GM21717 (cell line): ENCODE measurements around the gene AP3B1.
"Not testable (repeated sequence)": the region's sequence is repeated elsewhere in the genome, so short reads cannot be mapped to it uniquely, and the experiment has no call there.

ENCODE experiments used
- ATAC-seq: cut with Tn5 transposase; IDR thresholded peaks from one replicate; pipeline ENCODE4 v1.9.1; 2021; ENCODE audit warnings: mild to moderate bottlenecking, moderate library complexity; ENCODE audit not compliant: unreplicated experiment

The AP3B1 gene

DNA sequence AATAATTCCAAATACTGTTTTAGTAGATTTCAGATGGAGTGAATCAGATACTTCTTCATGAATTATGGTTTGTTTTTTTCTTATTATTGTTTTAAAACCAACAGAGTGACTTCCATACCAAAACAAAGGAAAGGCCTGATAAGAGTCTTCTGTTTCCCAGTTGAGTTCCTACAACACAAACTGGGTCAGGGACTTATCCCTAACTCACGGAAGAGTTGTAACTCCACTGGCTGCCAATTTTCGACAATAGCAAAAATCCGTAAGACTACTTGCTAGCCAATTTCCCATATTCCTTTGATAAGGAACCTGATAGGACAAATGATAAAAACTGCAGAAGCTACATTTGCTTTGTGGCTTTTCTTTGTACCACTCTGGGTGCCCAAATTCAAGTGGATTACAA is 219.2 kb downstream of the AP3B1 start:
- no peak for ATAC-seq

GRCh38 chr5:78070691-78071090 is 223.8 kb downstream of the AP3B1 start:
- not testable (repeated sequence) for ATAC-seq

DNA sequence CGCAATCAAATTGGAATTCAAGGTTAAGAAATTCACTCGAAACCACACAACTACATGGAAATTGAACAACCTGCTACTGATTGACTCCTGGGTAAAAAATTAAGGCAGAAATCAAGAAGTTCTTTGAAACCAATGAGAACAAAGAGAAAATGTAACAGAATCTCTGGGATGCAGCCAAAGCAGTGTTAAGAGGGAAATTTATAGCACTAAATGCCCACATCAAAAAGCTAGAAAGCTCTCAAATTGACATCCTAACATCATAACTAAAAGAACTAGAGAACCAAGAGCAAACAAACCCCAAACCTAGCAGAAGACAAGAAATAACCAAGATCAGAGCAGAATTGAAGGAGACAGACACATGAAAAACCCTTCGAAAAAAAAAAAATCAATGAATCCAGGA is 226.9 kb downstream of the AP3B1 start:
- ATAC-seq: not testable (repeated sequence)

DNA sequence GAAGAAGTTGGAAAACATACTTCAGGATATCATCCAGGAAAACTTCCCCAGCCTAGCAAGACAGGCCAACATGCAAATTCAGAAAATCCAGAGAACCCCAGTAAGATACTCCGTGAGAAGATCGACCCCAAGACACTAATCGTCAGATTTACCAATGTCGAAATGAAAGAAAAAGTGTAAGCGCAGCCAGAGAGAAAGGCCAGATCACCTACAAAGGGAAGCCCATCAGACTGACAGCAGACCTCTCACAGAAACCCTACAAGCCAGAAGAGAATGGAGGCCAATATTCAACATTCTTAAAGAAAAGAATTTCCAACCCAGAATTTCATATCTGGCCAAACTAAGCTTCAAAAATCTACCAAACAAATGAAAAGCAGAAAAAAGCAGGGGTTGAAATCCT is 227.8 kb downstream of the AP3B1 start:
- not testable (repeated sequence) for ATAC-seq

GRCh38 chr5:78065663-78066062 is 228.8 kb downstream of the AP3B1 start:
- no peak for ATAC-seq

- no peak for ATAC-seq
Measured at GRCh38 chr5:78064941-78065472, 229.5 kb downstream of the AP3B1 start.

- no peak for ATAC-seq
Measured at GRCh38 chr5:78063495-78063894, 231.0 kb downstream of the AP3B1 start.

- no peak for ATAC-seq
Measured at GRCh38 chr5:78062645-78063044, 231.9 kb downstream of the AP3B1 start.

- no peak for ATAC-seq
Measured at GRCh38 chr5:78060421-78060820, 234.1 kb downstream of the AP3B1 start.

DNA sequence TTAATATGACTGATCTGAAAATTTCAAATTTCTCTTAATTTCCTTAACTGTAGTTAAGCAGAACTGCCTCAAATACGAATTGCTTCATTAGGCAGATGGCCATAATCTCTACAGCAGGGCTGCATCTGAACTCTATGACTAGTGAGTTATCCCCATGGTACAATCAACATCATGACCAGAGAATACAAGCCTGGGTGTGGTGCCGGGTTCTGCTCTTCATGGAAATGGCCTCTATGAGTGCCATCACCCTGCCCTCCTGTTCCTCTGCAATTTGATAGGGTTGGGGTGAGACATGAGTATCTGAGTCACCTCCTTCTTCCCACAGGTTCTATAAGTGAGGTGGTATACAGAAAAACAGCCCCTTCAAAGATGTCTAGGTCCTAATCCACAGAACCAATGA is 235.9 kb downstream of the AP3B1 start:
- no peak for ATAC-seq

DNA sequence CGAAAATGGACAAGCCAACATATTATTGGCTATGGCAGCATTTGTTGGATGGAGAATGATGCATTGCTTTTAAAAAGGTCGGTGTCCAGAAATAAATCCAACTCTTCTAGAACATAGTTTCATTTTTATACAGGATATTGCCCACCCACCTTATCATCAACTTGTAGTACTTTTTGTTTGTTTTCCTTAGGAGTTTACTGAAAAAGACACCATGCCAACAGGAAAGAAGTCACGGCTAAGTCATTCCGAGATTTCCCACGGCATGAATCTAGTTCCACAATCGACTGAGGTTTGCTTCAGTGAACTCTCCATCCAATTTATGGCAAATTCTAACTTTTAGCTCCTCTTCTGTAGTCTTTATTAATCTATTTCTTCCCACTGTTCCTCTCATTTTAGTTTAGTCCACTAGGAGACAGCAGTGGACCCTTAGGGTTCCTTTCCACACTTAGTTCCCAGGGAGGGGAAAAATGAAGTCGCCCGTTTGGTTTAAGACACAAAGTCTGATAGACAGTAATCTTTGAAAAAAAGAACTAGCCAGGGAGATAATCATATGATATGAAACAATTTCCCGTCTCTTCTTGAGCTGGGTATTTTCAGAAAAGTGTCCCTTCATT is 237.5 kb downstream of the AP3B1 start:
- ATAC-seq: no peak

DNA sequence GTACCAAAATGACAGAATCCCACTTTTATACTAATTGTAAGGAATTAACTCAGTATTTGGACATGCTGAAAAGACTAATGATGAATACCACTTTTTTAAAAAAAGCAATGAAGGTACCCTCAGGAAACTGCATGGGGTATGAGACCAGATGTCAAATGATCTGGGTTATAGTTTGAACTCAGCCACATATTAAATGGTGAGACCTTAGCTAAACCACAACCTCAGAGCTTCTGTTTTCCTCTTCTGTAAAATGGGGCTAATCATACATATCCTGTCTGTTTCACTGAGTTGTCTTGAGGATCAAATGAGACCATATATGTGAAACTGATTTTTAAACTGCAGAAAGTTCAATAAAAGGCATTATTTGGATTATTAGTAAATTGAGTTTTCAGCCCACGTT is 238.4 kb downstream of the AP3B1 start:
- ATAC-seq: no peak

- ATAC-seq: no peak
Measured at GRCh38 chr5:78050888-78051287, 243.6 kb downstream of the AP3B1 start.

DNA sequence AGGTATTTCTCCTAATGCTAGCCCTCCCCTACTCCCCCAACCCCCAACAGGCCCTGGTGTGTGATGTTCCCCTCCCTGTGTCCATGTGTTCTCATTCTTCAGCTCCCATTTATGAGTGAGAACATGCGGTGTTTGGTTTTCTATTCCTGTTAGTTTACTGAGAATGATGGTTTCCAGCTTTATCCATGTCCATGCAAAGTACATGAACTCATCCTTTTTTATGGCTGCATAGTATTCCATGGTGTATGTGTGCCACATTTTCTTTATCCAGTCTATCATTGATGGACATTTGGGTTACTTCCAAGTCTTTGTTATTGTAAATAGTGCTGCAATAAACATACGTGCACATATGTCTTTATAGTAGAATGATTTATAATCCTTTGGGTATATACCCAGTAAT is 247.7 kb downstream of the AP3B1 start:
- ATAC-seq: not testable (repeated sequence)

GRCh38 chr5:78046006-78046405 is 248.5 kb downstream of the AP3B1 start:
- no peak for ATAC-seq

DNA sequence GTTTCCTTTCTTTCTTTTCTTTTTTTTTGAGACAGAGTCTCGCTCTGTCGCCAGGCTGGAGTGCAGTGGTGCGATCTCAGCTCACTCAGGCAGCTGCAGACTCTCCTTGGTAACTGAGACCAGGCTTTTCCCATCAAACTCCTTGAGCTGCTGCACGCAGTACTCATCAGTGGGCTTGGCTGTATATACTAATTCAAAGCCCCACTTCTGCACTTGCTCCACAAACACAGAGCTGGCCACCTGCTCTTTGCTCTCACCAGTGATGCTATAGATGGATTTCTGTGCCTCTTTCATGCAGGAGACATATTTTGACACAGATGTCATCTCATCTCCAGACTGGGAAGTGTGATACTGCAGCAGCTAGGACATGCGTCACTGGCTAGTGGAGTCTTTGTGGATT is 252.7 kb downstream of the AP3B1 start:
- no peak for ATAC-seq

GRCh38 chr5:78025540-78025939 is 269.0 kb downstream of the AP3B1 start:
- ATAC-seq: no peak

DNA sequence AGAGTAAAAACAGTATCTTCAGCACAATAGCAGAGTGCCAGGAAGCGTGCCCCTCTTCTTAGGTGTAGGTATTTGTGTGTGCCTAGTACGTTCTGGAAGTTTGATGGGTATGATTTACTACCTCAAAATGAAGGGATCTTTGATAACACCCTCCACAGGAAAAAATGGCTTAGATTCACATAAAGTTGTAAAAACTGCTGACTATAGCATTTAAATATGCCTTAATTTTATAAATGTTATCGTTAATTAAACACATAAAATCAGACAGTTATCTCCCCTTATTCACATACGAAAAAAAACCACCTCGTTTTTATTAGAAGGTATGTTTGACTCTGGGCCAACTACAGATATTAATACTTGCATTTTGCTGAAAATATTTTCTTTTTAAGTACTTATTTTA is 274.8 kb downstream of the AP3B1 start:
- no peak for ATAC-seq

DNA sequence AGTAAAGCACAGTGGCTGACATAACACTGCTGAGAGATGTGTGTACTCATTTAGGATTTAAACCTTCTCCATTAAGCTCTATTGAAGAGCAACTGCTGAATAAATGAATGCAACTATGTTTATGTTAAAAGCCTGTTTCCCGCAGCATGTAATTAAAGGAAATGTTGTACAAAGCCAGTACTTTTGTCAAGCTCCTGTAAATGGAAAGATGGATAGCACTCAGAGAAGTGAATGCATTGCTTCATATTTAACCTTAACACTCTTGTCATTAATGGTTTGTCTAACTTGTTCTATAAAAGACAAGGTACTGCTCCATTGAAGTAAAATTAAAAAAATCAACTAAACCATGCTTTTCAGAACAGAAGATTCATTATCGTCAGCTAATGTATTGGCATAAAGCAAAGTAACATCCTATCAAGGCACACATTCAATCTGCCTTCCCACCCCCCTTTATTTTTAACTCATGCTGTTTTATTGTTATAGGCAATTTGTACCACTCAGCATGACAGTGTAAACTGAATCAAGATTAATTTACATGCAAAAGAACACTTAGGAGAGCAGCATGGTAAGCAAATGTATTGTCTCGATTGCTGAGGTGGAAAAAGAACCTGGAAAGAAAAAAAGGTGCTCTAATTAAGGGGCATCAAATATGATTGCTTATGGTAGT is 277.5 kb downstream of the AP3B1 start:
- no peak for ATAC-seq

- ATAC-seq: no peak
Measured at GRCh38 chr5:78009937-78010527, 284.5 kb downstream of the AP3B1 start.

DNA sequence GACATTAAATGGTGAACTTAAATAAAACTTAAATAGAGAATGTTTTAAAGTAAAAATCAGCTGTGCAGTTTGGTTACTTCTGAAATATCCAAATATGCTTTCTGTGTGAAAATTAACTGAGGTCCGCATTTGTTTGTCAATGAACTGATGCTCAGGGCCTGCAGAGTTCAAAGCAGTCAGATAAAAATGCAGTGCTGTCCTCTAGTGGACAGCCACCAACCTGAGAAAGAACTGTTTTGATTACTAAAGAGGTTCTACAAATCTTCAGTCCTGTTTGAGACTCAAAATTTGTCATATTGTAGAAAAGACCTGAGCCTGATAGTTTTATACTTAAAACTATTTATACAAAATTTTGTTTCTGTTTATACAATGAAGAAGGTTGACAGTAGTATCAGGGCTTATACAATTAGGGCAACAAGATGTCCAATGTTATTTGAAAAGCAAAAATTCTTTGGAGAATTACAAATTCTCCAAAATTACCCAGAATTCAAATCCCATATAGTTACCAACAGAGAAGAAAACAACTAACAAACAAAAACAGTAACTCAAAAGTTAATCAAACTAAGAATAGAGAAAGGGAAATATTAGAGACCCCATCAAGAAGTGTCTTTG is 286.0 kb downstream of the AP3B1 start:
- ATAC-seq: no peak

DNA sequence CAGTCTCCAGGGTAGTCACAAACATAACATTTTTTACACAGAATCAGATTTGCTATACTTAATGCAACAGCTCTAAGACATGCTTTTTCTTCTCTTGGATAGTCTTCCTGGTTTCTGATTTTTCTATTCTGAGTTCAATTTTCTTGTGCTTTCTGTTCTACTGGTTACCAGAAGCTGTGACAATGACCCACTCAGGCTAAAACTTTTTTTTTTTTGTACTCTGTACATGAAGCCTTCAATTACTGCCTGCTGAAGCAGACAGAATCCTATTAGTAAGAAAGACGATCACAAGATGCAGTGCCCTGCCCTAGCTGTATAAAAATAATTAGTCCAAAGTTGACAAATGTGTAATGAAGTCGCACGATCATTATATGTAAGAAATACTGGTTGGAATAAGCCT is 287.3 kb downstream of the AP3B1 start:
- no peak for ATAC-seq
